AML-193 (cell line): ENCODE measurements around the gene RRAGA.
"Not testable (repeated sequence)": the region's sequence is repeated elsewhere in the genome, so short reads cannot be mapped to it uniquely, and the experiment has no call there.

Source experiments
- DNase-seq, 2 experiments: peaks; one replicate each; lab custom pipeline; 2025; lab: John Stamatoyannopoulos, UW

Gene RRAGA, protein sequence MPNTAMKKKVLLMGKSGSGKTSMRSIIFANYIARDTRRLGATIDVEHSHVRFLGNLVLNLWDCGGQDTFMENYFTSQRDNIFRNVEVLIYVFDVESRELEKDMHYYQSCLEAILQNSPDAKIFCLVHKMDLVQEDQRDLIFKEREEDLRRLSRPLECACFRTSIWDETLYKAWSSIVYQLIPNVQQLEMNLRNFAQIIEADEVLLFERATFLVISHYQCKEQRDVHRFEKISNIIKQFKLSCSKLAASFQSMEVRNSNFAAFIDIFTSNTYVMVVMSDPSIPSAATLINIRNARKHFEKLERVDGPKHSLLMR

GRCh38 chr9:19048966-19049916 is at the start of gene RRAGA:
TSS of gene RRAGA (plus strand) at chr9:19049427. CDS start at chr9:19049660, 233 bp downstream.
- peak; percentile 91 to 92 for DNase-seq

GRCh38 chr9:19000133-19000532 is 49.1 kb upstream of the RRAGA start:
- DNase-seq: no peak

DNA sequence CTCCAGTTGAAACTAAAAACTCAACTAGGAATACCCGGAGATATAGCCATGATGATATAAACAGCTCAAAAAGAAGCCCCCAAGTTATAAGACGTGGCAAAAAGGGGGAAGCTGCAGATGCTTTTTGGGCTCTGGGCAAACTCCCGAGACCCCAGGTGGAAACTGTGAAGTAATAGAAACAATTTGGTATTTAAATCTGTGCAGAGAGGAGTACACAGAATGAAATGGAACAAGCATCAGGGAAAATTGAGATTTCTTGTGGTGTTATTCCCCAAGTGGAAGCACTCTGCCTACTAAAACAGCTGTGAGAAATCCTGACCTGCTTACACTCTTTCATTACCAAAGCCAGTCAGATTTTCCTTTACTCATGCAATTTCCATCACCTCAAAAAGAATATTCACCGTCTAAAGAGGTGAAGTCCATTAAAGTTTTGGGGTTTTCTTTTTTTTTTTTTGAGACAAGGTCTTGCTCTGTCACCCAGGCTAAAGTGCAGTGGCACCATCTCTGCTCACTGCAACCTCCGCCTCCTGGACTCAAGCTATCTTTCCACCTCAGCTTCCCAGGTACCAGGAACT is 39.7 kb upstream of the RRAGA start:
- DNase-seq: no peak

DNA sequence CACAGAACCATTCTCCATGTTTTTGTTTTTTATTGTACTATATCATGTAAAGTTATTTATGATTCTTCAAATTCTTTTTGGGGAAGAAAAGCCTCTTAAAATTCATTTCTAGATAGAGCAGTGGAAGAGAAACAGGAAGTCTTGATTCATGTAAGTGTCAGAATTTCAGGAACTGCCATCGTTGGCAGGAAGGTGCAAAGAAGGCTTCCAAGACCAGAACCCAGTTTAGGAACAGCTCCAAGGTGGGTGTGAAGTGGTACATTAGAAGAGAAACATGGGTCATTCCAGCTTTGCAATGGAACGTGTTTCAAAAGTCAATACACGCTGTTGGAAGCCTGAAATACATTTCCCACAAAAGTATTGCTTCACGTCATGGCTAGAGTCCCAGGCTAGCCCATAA is 31.0 kb upstream of the RRAGA start:
- DNase-seq: no peak

- no peak for DNase-seq
These were observed 28.3 kb upstream of the RRAGA start for GRCh38 chr9:19020886-19021455.

- DNase-seq: not testable (repeated sequence)
These were observed 27.6 kb upstream of the RRAGA start for GRCh38 chr9:19021649-19022048.

- no peak for DNase-seq
These were observed 27.0 kb upstream of the RRAGA start for GRCh38 chr9:19022206-19022605.

DNA sequence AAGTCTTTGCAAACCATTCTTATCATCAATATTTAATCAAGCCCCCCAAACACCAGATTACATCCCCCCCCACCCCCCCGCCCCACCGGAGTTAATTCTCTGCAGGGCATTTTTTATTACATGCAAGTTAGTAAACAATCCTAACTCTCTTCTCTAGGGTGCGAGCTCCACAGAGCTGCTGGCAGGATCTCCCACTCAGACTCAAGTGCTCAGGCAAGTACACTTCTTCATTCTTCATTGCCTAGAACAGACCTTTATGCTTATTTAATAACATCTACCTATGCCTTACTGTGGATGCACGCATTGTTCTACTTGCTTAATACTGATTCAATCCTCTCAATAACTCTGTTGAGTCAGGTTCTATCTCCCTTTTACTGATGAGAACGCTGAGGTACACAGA is 26.1 kb upstream of the RRAGA start:
- no peak for DNase-seq

- DNase-seq: no peak
These were observed 22.9 kb upstream of the RRAGA start for GRCh38 chr9:19026375-19026774.

GRCh38 chr9:19027825-19028224 is 21.4 kb upstream of the RRAGA start:
- no peak for DNase-seq

GRCh38 chr9:19028835-19029451 is 20.3 kb upstream of the RRAGA start:
- DNase-seq: peak; percentile 40 to 65

- DNase-seq: no peak
These were observed 18.3 kb upstream of the RRAGA start for GRCh38 chr9:19030899-19031298.

DNA sequence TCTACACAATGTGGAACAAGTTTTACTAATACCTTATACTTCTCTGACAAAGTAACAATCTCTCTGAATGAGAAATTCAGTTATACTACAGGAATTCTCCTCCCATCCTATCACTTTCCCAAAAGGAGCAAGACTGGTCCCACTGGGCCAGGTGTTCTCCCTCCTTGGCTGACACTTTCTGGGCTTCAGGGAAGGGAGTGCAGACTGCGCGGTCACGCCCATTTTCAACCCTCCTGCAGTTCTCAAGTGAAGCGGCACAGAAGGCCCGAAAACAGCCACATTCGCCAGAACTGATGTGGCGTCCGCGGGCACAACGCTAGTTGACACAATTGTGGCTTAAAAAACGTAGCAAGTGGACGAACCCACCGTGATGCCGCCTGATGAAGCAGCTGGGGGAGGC is 16.8 kb upstream of the RRAGA start:
- no peak for DNase-seq

GRCh38 chr9:19033015-19033414 is 16.2 kb upstream of the RRAGA start, which contains the start of gene SAXO1:
TSS of gene SAXO1 (minus strand) at chr9:19033209. CDS start at chr9:19032908, 301 bp downstream.
- DNase-seq: no peak

- DNase-seq: no peak
These were observed 12.6 kb upstream of the RRAGA start for GRCh38 chr9:19036611-19037010.

DNA sequence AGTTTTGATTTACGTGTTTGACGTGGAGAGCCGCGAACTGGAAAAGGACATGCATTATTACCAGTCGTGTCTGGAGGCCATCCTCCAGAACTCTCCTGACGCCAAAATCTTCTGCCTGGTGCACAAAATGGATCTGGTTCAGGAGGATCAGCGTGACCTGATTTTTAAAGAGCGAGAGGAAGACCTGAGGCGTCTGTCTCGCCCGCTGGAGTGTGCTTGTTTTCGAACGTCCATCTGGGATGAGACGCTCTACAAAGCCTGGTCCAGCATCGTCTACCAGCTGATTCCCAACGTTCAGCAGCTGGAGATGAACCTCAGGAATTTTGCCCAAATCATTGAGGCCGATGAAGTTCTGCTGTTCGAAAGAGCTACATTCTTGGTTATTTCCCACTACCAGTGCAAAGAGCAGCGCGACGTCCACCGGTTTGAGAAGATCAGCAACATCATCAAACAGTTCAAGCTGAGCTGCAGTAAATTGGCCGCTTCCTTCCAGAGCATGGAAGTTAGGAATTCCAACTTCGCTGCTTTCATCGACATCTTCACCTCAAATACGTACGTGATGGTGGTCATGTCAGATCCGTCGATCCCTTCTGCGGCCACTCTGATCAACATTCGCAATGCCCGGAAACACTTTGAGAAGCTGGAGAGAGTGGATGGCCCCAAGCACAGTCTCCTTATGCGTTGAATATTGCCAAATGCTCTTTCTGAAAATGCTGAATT is 850 bp downstream of the RRAGA start:
- DNase-seq: peak in 1 of 2 experiments; percentile 18

DNA sequence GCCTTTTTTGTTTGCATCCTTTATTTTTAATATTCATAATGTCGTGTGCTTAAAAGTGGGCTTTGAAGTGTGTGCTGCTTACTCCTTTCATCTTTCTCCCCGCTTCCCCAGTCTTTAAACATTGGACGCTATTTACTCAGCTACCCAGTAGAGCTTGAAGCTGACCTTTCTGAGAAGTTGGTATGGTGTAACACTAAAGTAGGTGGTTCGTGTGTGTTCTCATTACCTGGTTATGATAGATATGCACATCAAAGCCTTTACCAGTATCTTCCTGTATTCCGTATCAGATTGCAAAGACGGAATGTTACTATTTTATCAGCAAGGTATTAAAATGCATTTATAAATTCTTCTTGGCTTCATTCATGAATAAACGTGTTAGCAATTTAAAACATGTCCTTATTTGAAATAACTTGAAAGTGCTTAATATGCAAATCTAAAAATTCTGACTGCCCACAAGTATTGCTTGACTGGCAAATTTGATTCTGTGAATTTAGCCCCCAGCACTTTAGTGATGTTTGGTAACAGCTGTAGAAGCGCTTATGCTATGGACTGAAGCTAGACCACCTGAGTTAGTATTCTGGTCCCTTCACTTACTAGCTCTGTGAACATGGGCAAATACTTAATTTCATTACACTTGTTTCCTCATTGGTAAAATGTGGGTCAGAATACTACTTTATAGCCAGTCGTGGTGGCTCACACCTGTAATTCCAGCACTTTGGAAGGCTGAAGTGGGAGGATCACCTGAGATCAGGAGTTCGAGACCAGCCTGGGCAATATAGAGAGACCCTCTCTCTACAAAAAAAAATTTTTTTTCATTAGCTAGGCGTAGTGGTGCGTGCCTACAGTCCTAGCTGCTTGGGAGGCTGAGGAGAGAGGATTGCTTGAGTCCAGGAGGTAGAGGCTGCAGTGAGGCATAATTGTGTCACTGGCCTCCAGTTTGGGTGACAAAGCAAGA is 1.7 kb downstream of the RRAGA start:
- no peak for DNase-seq

GRCh38 chr9:19057033-19057432 is 7.8 kb downstream of the RRAGA start:
- DNase-seq: no peak

DNA sequence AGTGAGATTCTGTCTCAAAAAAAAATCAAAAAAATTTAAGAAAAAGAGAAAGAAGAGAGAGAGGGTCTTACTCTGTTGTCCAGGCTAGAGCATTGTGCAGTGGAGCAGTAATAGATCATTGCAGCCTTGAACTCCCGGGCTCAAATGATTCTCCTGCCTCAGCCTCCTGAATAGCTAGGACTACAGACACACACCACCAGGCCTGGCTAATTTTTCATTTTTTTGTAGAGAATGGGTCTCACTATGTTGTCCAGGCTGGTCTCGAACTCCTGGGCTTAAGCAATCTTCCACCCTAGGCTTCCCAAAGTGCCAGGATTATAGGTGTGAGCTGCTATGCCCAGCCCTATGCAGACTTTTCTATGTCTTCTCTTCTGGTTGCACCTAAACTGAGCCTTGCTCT is 25.0 kb downstream of the RRAGA start:
- DNase-seq: no peak

DNA sequence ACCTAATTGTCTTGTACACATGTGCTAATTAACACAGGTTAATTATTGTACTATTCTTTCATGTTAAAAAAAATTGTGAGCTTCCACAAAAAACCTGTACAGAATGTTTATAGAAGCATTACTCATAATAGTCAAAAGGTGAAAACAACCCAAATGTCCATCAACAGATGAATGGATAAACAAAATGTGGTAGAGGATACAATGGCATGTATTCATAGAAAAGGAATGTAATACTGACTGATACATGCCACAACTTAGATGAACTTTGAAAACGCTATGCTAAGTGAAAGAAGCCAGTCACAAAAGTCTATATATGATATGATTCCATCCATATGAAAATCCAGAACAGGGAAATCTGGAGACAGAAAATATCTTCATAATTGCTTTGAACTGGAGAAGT is 25.6 kb downstream of the RRAGA start:
- no peak for DNase-seq
